ENCODE measurements around the gene FAM177A1. TPM values are rescaled to one million over a fixed set of nuclear protein-coding genes. Genes with fewer than 3 reads are reported as not detected.
A peak's percentile ranks its signal among the peaks of the same experiment; 100 is the strongest.
"Not testable (repeated sequence)": the region's sequence is repeated elsewhere in the genome, so short reads cannot be mapped to it uniquely, and the experiment has no call there.

FAM177A1 gene, protein sequence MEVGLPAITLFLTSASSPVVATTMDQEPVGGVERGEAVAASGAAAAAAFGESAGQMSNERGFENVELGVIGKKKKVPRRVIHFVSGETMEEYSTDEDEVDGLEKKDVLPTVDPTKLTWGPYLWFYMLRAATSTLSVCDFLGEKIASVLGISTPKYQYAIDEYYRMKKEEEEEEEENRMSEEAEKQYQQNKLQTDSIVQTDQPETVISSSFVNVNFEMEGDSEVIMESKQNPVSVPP
- 10 to 100 TPM; 17.6 to 81.3 (median 52.9) TPM for total RNA-seq

DNA sequence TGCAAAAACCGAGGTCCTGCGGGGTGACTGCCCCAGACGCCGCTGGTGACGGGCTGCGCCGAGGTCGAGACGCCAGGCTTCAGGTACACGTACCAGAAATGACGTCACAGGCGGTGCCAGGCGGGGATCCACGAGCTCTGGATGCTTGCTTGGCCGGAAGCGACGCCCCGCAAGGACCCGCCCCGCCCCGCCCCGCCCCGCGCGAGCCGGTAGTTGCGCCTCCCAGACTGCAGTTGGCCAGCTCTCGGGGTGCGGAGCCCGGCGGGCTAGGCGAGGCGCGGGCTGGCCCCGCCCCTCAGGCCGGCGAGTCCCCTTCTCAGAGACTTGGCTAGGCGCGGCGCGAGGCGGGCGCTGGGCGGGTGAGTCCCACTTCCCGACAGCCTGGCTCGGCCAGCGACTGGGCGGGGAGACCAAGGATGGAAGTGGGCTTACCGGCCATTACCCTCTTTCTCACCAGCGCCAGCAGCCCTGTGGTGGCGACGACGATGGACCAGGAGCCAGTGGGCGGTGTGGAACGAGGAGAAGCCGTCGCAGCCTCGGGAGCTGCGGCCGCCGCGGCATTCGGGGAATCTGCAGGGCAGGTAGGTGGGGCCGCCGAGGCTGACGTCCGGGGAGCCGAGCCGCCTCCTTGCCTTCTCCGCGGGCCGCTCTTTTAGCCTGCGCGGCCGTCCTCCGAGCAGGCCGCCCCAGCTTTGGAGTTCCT is at the start of gene FAM177A1:
TSS of gene FAM177A1 (plus strand) at position 225 of the 703 bp plus-strand sequence. CDS start at position 417, 192 bp downstream.
- WGBS, 10 experiments, result 0 to 7% (median 0%) methylated on average over 1 to 19 of the region's 77 CpGs; no CpG with 5 or more reads in 1 of the 10 experiments
- Histone ChIP-seq H3K27ac (peak within 1 kb of the TSS; percentile 87 to 90), H3K4me1 (replicated peaks in 1 of 2) (peaks cover 7 to 14% of the 10 kb centered on the region in 2 donors), H3K4me3 (peak within 1 kb of the TSS; percentile 60 to 82 (median 70))
- ATAC-seq (replicated peaks in 6 of 8), result peak; percentile 91 to 97 (median 95)
- in situ Hi-C loops (cut with MboI; ENCODE audit: low pct_unique_long_range_greater_than_20kb in 2 of 9, low sequenced_read_pairs in 9 of 9, unreplicated experiment in 9 of 9), result no loop called here

GRCh38 chr14:34997762-34998161 is 48.3 kb upstream of the FAM177A1 start:
- 0 to 42% (median 12%) methylated on average over 1 to 3 of the region's 3 CpGs for WGBS, 10 experiments
- ATAC-seq (replicated peaks in 6 of 8), result no peak
- no peak overlapping the region for H3K4me3 ChIP-seq
- no peaks in the 10 kb centered on the region for H3K4me1 ChIP-seq (replicated peaks in 1 of 2)
- no peak overlapping the region for H3K27ac ChIP-seq
- in situ Hi-C loops (cut with MboI; ENCODE audit: low pct_unique_long_range_greater_than_20kb in 2 of 9, low sequenced_read_pairs in 9 of 9, unreplicated experiment in 9 of 9), result no loop called here

- ATAC-seq (replicated peaks in 6 of 8), result no peak
- WGBS, 10 experiments, result 89 to 100% (median 96%) methylated on average over 2 to 3 of the region's 3 CpGs
- no peaks in the 10 kb centered on the region for H3K4me1 ChIP-seq (replicated peaks in 1 of 2)
- in situ Hi-C loops (cut with MboI; ENCODE audit: low pct_unique_long_range_greater_than_20kb in 2 of 9, low sequenced_read_pairs in 9 of 9, unreplicated experiment in 9 of 9), result no loop called here
- no peak overlapping the region for H3K4me3 ChIP-seq
- H3K27ac ChIP-seq, result no peak overlapping the region
Observed at GRCh38 chr14:34999500-34999899, 46.6 kb upstream of the FAM177A1 start.

- WGBS, 10 experiments, result 80 to 100% (median 100%) methylated on average over 1 to 2 of the region's 2 CpGs; no CpG with 5 or more reads in 1 of the 10 experiments
- in situ Hi-C loops (cut with MboI; ENCODE audit: low pct_unique_long_range_greater_than_20kb in 2 of 9, low sequenced_read_pairs in 9 of 9, unreplicated experiment in 9 of 9), result no loop called here
- no peaks in the 10 kb centered on the region for H3K4me1 ChIP-seq (replicated peaks in 1 of 2)
- H3K27ac ChIP-seq, result no peak overlapping the region
- no peak for ATAC-seq (replicated peaks in 6 of 8)
- H3K4me3 ChIP-seq, result no peak overlapping the region
Observed at GRCh38 chr14:35001621-35002020, 44.5 kb upstream of the FAM177A1 start.

DNA sequence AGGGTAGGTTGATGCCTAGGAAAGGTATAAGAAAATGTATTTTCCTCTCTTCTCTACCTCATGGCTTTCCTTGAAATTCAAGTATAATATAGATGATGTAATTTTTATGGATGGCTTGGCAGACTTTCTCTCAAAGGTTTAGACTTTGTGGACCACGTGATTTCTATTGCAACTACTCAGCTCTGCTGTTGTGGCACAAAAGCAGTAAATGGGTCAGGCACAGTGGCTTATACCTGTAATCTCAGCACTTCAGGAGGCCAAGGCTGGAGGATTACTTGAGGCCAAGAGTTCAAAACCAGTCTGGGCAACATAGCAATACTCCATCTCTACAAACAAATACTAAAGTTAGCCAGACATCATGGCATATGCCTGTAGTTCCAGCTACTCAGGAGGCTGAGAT is 41.2 kb upstream of the FAM177A1 start:
- H3K27ac ChIP-seq, result no peak overlapping the region
- 60 to 100% (median 80%) methylated on average over 1 of the region's 1 CpG; no CpG with 5 or more reads in 5 of the 10 experiments for WGBS, 10 experiments
- no peak overlapping the region for H3K4me3 ChIP-seq
- no peak for ATAC-seq (replicated peaks in 6 of 8)
- in situ Hi-C loops (cut with MboI; ENCODE audit: low pct_unique_long_range_greater_than_20kb in 2 of 9, low sequenced_read_pairs in 9 of 9, unreplicated experiment in 9 of 9), result no loop called here
- H3K4me1 ChIP-seq (replicated peaks in 1 of 2), result no peaks in the 10 kb centered on the region

DNA sequence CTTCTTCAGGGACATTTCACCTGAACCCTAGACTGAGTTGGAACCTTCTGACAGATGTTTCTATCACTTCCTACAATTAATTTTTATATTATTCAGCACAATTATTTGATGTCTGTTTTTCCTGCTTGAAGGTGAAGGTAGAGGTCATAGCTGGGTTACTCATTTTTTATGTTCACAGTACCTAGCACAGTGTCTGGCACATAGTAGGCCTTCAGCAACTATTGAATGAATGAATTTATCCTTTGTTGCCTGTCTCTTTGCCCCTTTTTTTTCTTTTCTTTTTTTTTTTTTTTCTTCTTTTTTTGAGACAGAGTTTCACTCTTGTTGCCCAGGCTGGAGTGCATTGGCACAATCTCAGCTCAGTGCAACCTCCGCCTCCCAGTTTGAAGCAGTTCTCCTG is 29.5 kb upstream of the FAM177A1 start:
- in situ Hi-C loops (cut with MboI; ENCODE audit: low pct_unique_long_range_greater_than_20kb in 2 of 9, low sequenced_read_pairs in 9 of 9, unreplicated experiment in 9 of 9), result no loop called here
- WGBS, 10 experiments, result 80 to 100% (median 100%) methylated on average over 1 of the region's 1 CpG; no CpG with 5 or more reads in 5 of the 10 experiments
- Histone ChIP-seq H3K4me1 (replicated peaks in 1 of 2) (no peaks in the 10 kb centered on the region), H3K4me3 (no peak overlapping the region), H3K27ac (no peak overlapping the region)
- ATAC-seq (replicated peaks in 6 of 8), result no peak

- no peak overlapping the region for H3K27ac ChIP-seq
- 77 to 100% (median 93%) methylated on average over 1 to 4 of the region's 4 CpGs for WGBS, 10 experiments
- H3K4me1 ChIP-seq (replicated peaks in 1 of 2), result no peaks in the 10 kb centered on the region
- no peak overlapping the region for H3K4me3 ChIP-seq
- in situ Hi-C loops (cut with MboI; ENCODE audit: low pct_unique_long_range_greater_than_20kb in 2 of 9, low sequenced_read_pairs in 9 of 9, unreplicated experiment in 9 of 9), result no loop called here
- no peak for ATAC-seq (replicated peaks in 6 of 8)
Observed at GRCh38 chr14:35020713-35021112, 25.4 kb upstream of the FAM177A1 start.

DNA sequence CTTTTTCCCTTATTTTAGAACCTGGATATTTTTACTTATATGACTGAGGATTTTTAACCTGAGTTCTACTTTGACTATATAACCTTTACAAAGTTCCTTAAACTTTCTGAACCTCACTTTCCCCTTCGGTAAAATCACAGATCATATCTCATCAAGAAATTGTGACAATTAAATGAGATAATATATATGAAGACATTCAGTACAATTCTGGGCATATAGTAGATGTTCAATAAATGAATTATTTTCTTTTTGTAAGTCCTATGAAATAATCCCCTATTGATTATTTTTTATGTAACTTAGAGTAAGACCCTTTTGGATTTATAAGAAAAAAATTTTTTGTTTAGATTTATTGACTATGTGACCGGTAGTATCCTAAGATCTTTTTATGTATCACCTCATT is 17.6 kb upstream of the FAM177A1 start:
- no peak for ATAC-seq (replicated peaks in 6 of 8)
- in situ Hi-C loops (cut with MboI; ENCODE audit: low pct_unique_long_range_greater_than_20kb in 2 of 9, low sequenced_read_pairs in 9 of 9, unreplicated experiment in 9 of 9), result no loop called here
- WGBS, 10 experiments, result 67 to 100% (median 98%) methylated on average over 1 to 2 of the region's 2 CpGs

GRCh38 chr14:35032562-35032961 is 13.5 kb upstream of the FAM177A1 start:
- no peak for ATAC-seq (replicated peaks in 6 of 8)
- no peak overlapping the region for H3K27ac ChIP-seq
- in situ Hi-C loops (cut with MboI; ENCODE audit: low pct_unique_long_range_greater_than_20kb in 2 of 9, low sequenced_read_pairs in 9 of 9, unreplicated experiment in 9 of 9), result no loop called here
- WGBS, 10 experiments, result 83 to 100% (median 100%) methylated on average over 1 to 2 of the region's 2 CpGs; no CpG with 5 or more reads in 4 of the 10 experiments
- H3K4me1 ChIP-seq (replicated peaks in 1 of 2), result no peaks in the 10 kb centered on the region
- no peak overlapping the region for H3K4me3 ChIP-seq

More for the DNA sequence above, 17.6 kb upstream of the FAM177A1 start:
- no peaks in the 10 kb centered on the region for H3K4me1 ChIP-seq (replicated peaks in 1 of 2)
- no peak overlapping the region for H3K4me3 ChIP-seq
- H3K27ac ChIP-seq, result no peak overlapping the region

DNA sequence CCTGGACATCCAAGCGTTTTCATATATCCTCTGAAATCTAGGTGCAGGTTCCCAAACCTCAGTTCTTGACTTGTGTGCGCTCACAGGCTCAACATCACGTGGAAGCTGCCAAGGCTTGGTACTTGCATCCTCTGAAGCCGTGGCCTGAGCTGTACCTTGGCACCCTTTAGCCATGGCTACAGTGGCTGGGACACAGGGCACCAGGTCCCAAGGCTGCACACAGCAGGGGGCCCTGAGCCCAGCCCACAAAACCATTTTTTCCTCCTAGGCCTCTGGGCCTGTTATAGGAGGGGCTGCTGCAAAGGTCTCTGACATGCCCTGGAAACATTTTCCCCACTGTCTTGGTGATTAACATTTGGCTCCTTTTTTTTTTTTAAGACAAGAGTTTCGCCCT is 11.6 kb upstream of the FAM177A1 start:
- WGBS, 10 experiments, result 67 to 100% (median 100%) methylated on average over 1 to 2 of the region's 5 CpGs; no CpG with 5 or more reads in 6 of the 10 experiments
- H3K4me3 ChIP-seq, result no peak overlapping the region
- in situ Hi-C loops (cut with MboI; ENCODE audit: low pct_unique_long_range_greater_than_20kb in 2 of 9, low sequenced_read_pairs in 9 of 9, unreplicated experiment in 9 of 9), result no loop called here
- H3K27ac ChIP-seq, result no peak overlapping the region
- peak in 1 of 8 experiments; percentile 3 for ATAC-seq (replicated peaks in 6 of 8)
- H3K4me1 ChIP-seq (replicated peaks in 1 of 2), result no peaks in the 10 kb centered on the region

- H3K4me3 ChIP-seq; ATAC-seq (replicated peaks in 6 of 8); H3K4me1 ChIP-seq (replicated peaks in 1 of 2); H3K27ac ChIP-seq; in situ Hi-C loops (cut with MboI; ENCODE audit: low pct_unique_long_range_greater_than_20kb in 2 of 9, low sequenced_read_pairs in 9 of 9, unreplicated experiment in 9 of 9): not testable (repeated sequence)
- WGBS, 10 experiments, result 74 to 100% (median 93%) methylated on average over 1 to 5 of the region's 5 CpGs; no CpG with 5 or more reads in 1 of the 10 experiments
Observed at GRCh38 chr14:35034944-35035554, 11.0 kb upstream of the FAM177A1 start.

DNA sequence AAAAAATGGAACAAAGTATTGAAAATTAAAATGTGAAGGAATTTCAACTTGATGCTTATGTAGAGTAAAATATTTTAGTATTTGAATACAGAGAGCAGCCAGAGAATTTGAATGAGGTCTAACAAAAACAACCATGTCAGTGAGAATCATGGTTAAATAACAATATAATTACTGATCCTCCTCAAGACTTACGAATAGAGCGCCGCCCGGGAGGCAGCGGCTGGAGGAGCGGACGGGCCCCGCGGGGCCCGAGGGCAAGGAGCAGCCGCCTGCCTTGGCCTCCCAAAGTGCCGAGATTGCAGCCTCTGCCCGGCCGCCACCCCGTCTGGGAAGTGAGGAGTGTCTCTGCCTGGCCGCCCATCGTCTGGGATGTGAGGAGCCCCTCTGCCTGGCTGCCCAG is 7.8 kb upstream of the FAM177A1 start:
- WGBS, 10 experiments, result 87 to 100% (median 88%) methylated on average over 2 to 10 of the region's 17 CpGs; no CpG with 5 or more reads in 7 of the 10 experiments

GRCh38 chr14:35042632-35043031 is 3.4 kb upstream of the FAM177A1 start:
- Histone ChIP-seq H3K27ac (no peak overlapping the region), H3K4me1 (replicated peaks in 1 of 2) (peaks cover 7 to 10% of the 10 kb centered on the region in 2 donors), H3K4me3 (no peak overlapping the region)
- WGBS, 10 experiments, result 70 to 100% (median 80%) methylated on average over 1 to 3 of the region's 3 CpGs; no CpG with 5 or more reads in 5 of the 10 experiments
- in situ Hi-C loops (cut with MboI; ENCODE audit: low pct_unique_long_range_greater_than_20kb in 2 of 9, low sequenced_read_pairs in 9 of 9, unreplicated experiment in 9 of 9), result no loop called here
- no peak for ATAC-seq (replicated peaks in 6 of 8)

More for the DNA sequence above, 7.8 kb upstream of the FAM177A1 start:
- H3K4me1 ChIP-seq (replicated peaks in 1 of 2); H3K27ac ChIP-seq; H3K4me3 ChIP-seq; ATAC-seq (replicated peaks in 6 of 8); in situ Hi-C loops (cut with MboI; ENCODE audit: low pct_unique_long_range_greater_than_20kb in 2 of 9, low sequenced_read_pairs in 9 of 9, unreplicated experiment in 9 of 9): not testable (repeated sequence)
